Upper lobe of right lung (tissue), 1 donor: Measurements from ENCODE around the gene TPH1. TPM values are rescaled to one million over a fixed set of nuclear protein-coding genes. Genes with fewer than 3 reads are reported as not detected.

Experiments used
- ATAC-seq: fragments of 200-7000 bp; cut with Tn5 transposase; one replicate; pipeline ENCODE4 v1.9.1; 2020; ENCODE audit warnings: mild to moderate bottlenecking, moderate library complexity
- DNase-seq: peaks from one replicate; pipeline ENCODE4 v3.0.0-alpha.2; 2020
- H3K27ac ChIP-seq: fragments of 200-600 bp; one replicate; pipeline ENCODE4 v1.8.0; 2022
- H3K27me3 ChIP-seq: fragments of 200-600 bp; one replicate; pipeline ENCODE4 v1.8.0; 2022; ENCODE audit warnings: mild to moderate bottlenecking
- H3K36me3 ChIP-seq: fragments of 200-600 bp; one replicate; pipeline ENCODE4 v1.8.0; 2022
- H3K4me1 ChIP-seq: fragments of 200-600 bp; one replicate; pipeline ENCODE4 v1.8.0; 2022
- H3K4me3 ChIP-seq: fragments of 200-600 bp; one replicate; pipeline ENCODE4 v1.8.0; 2022; ENCODE audit warnings: mild to moderate bottlenecking
- H3K9me3 ChIP-seq: fragments of 200-600 bp; one replicate; pipeline ENCODE4 v1.8.0; 2022
- intact Hi-C: fragments of 100-400 bp; cut with DNase I; formaldehyde crosslinking; loops from one replicate; pipeline ENCODE4 v1.11.0; 2022
- total RNA-seq: library from RNA; stranded (reverse); fragmentation: NEBNext Ultra II Directional; extraction: Animal tissue kit (Norgen Biotek cat#: 25700); gene quantifications from one replicate; pipeline ENCODE4 v1.2.1, GENCODE V29; 2021
- TF ChIP-seq, protein P1 (sequence below): fragments of 200-600 bp; IDR thresholded peaks from one replicate; pipeline ENCODE4 v1.8.0; 2022; ENCODE audit warnings: antibody characterized with exemption
- donor health status: DM: no; HTN: yes; CAD: no; lungs with severe emphysema.

Gene TPH1
- total RNA-seq, 1 donor from 2014 or later, result 0.29 TPM

DNA sequence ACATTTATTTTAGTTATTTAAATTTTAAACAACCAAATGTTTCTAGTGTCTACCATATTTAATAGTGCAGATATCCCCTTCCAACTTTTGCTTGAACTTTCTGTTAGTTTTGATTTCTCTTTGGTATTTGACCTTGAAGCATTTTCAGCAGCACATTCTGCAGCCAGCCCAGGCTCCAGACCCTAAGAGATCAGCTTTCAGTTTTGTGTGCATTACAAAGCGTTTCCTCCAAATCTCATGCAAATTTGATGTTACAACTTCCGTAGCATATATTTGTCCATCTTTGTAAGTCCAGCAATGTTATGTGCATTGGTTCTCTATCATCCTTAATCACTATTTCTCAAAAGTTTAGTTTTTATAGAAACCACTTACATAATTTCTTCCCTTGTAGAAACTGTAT, 18.6 kb downstream of the TPH1 start:
- no peaks in the 10 kb centered on the region for H3K4me1 ChIP-seq
- no peak overlapping the region for H3K4me3 ChIP-seq
- no peaks in the 10 kb centered on the region for H3K36me3 ChIP-seq
- DNase-seq, result no peak
- no peaks in the 10 kb centered on the region for H3K27me3 ChIP-seq
- ATAC-seq, result no peak
- TF ChIP-seq, protein P1, sequence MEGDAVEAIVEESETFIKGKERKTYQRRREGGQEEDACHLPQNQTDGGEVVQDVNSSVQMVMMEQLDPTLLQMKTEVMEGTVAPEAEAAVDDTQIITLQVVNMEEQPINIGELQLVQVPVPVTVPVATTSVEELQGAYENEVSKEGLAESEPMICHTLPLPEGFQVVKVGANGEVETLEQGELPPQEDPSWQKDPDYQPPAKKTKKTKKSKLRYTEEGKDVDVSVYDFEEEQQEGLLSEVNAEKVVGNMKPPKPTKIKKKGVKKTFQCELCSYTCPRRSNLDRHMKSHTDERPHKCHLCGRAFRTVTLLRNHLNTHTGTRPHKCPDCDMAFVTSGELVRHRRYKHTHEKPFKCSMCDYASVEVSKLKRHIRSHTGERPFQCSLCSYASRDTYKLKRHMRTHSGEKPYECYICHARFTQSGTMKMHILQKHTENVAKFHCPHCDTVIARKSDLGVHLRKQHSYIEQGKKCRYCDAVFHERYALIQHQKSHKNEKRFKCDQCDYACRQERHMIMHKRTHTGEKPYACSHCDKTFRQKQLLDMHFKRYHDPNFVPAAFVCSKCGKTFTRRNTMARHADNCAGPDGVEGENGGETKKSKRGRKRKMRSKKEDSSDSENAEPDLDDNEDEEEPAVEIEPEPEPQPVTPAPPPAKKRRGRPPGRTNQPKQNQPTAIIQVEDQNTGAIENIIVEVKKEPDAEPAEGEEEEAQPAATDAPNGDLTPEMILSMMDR, result no peak
- H3K9me3 ChIP-seq, result no peaks in the 10 kb centered on the region
- intact Hi-C loops, result no loop called here
- H3K27ac ChIP-seq, result no peak overlapping the region

DNA sequence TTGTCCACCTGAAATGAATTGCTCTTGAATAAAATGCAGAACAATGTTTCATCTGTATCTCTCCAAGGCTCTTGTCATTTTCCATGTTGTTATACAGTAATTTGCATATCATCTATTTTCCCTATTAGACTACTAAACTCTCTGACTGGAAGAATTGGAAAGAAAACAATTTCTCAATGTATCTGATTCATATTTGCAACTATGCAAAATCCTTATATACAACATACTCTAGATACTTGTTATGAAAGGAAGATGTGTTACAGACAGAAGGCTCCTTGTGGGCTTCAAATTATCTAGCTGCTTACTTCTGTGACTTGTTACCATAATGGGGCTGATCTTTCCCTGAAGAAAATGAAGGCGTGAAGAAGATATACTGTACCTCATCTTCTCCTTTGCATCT, 23.6 kb downstream of the TPH1 start:
- H3K36me3 ChIP-seq, result no peaks in the 10 kb centered on the region
- H3K27me3 ChIP-seq, result no peaks in the 10 kb centered on the region
- TF ChIP-seq, protein P1, result no peak
- no peaks in the 10 kb centered on the region for H3K4me1 ChIP-seq
- no peak for ATAC-seq
- intact Hi-C loops, result no loop called here
- no peak overlapping the region for H3K4me3 ChIP-seq
- no peaks in the 10 kb centered on the region for H3K9me3 ChIP-seq
- no peak for DNase-seq
- no peak overlapping the region for H3K27ac ChIP-seq

DNA sequence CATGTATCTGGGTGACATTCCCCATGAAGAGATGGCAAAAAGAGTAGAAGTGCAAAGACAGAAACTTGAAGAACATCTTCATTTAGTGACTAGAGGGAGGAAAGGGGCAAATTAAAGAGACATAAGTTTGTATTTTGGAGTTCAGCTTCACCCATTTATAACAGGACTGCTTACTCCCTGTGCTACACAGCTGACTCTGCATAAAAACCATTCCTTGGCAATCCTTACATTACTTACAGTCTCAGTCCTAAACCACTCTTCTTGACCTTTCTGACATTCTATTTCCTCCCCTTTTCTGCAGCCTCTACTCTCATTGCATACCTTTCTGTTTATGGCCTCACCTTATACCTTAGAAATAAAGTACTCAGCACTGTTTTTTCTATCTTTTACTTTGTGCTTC, 26.4 kb downstream of the TPH1 start:
- intact Hi-C loops, result no loop called here

DNA sequence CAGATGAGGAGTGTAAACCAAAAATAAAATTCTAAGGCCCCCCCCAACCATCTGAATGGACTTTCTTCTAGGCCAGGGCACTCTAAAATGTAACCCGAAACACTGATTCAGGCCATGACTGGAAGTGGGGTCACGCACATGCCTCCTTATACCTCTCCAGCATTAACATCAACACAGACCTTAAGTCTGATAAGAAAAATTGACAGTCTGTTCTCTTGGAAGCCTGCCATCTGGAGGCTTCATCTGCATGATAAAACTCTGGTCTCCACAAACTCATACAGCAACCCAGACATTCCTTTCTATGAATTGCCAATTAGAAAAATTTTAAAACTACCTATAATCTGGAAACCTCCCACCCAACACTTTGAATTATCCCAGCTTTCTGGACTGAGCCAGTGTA, 29.3 kb downstream of the TPH1 start:
- no peak for DNase-seq
- intact Hi-C loops, result no loop called here

More for the DNA sequence above, 26.4 kb downstream of the TPH1 start:
- Histone ChIP-seq H3K27ac (no peak overlapping the region), H3K36me3 (no peaks in the 10 kb centered on the region), H3K9me3 (no peaks in the 10 kb centered on the region), H3K4me1 (no peaks in the 10 kb centered on the region), H3K27me3 (no peaks in the 10 kb centered on the region), H3K4me3 (no peak overlapping the region)
- TF ChIP-seq, protein P1, result no peak
- DNase-seq (no peak), ATAC-seq (no peak)

DNA sequence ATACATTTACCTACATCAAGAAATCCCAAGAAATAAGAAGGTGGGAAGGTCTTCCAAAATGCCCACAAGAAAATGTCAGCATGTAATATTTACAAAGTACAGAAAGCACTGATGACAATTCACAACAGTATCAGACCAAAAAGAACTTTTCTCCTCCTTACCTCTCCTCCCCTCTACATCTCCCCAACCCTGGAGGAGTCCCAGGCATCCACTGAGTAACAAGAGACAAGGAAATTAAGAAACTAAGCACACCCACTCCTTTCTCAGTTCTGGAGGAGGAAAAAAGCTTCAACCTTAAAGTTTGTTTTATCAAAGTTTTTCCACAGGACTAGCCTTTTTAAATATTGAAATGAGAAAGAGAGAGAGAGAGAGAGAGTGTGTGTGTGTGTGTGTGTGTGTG, 31.2 kb downstream of the TPH1 start:
- H3K27me3 ChIP-seq, result no peaks in the 10 kb centered on the region
- DNase-seq (no peak), ATAC-seq (no peak)
- no peaks in the 10 kb centered on the region for H3K9me3 ChIP-seq
- H3K27ac ChIP-seq, result no peak overlapping the region
- peaks cover 14% of the 10 kb centered on the region for H3K4me1 ChIP-seq
- H3K4me3 ChIP-seq, result no peak overlapping the region
- no peaks in the 10 kb centered on the region for H3K36me3 ChIP-seq
- intact Hi-C loops, result no loop called here
- TF ChIP-seq, protein P1, result no peak

More for the DNA sequence above, 29.3 kb downstream of the TPH1 start:
- Histone ChIP-seq H3K27me3 (no peaks in the 10 kb centered on the region), H3K27ac (no peak overlapping the region), H3K36me3 (no peaks in the 10 kb centered on the region), H3K4me1 (peaks cover 14% of the 10 kb centered on the region), H3K4me3 (no peak overlapping the region), H3K9me3 (no peaks in the 10 kb centered on the region)
- TF ChIP-seq, protein P1, result no peak
- ATAC-seq, result no peak
